Stimulated activated CD8-positive, alpha-beta memory T cell treated with anti-CD3 and anti-CD28 coated beads, Interleukin-15, amount 100 ng/mL, for 4 hours (primary cell): ENCODE results near the gene KIAA1549.

Experiments used
- DNase-seq, 2 donors: peaks; one replicate each; pipeline ENCODE4 v3.0.0-alpha.2; 2020; ENCODE audit warnings: low read depth in 2 of 2

Gene KIAA1549

GRCh38 chr7:138854115-138854645 is 127.0 kb downstream of the KIAA1549 start:
- no peak for DNase-seq

GRCh38 chr7:138853448-138853847 is 127.7 kb downstream of the KIAA1549 start:
- DNase-seq, result no peak

GRCh38 chr7:138852469-138852868 is 128.7 kb downstream of the KIAA1549 start:
- DNase-seq, result no peak

GRCh38 chr7:138849701-138850100 is 131.5 kb downstream of the KIAA1549 start:
- DNase-seq, result no peak

GRCh38 chr7:138848056-138848980 is 132.9 kb downstream of the KIAA1549 start:
- DNase-seq, result no peak

- no peak for DNase-seq
These were observed 135.5 kb downstream of the KIAA1549 start for GRCh38 chr7:138845711-138846110.

GRCh38 chr7:138843632-138844580 is 137.3 kb downstream of the KIAA1549 start:
- no peak for DNase-seq

- no peak for DNase-seq
These were observed 139.1 kb downstream of the KIAA1549 start for GRCh38 chr7:138842111-138842510.

GRCh38 chr7:138838166-138838565 is 143.0 kb downstream of the KIAA1549 start:
- no peak for DNase-seq

- no peak for DNase-seq
These were observed 143.6 kb downstream of the KIAA1549 start for GRCh38 chr7:138837627-138838026.

- no peak for DNase-seq
These were observed 146.1 kb downstream of the KIAA1549 start for GRCh38 chr7:138835087-138835486.

- DNase-seq, result no peak
These were observed 146.6 kb downstream of the KIAA1549 start for GRCh38 chr7:138834583-138834982.

- no peak for DNase-seq
These were observed 147.6 kb downstream of the KIAA1549 start for GRCh38 chr7:138833596-138833995.

GRCh38 chr7:138832966-138833365 is 148.2 kb downstream of the KIAA1549 start:
- no peak for DNase-seq

- DNase-seq, result no peak
These were observed 151.9 kb downstream of the KIAA1549 start for GRCh38 chr7:138829335-138829734.

- DNase-seq, result no peak
These were observed 152.9 kb downstream of the KIAA1549 start for GRCh38 chr7:138828302-138828701.

- no peak for DNase-seq
These were observed 156.0 kb downstream of the KIAA1549 start for GRCh38 chr7:138825049-138825721.

GRCh38 chr7:138822867-138823535 is 158.2 kb downstream of the KIAA1549 start:
- no peak for DNase-seq

- no peak for DNase-seq
These were observed 159.3 kb downstream of the KIAA1549 start for GRCh38 chr7:138821912-138822311.

- DNase-seq, result no peak
These were observed 161.6 kb downstream of the KIAA1549 start for GRCh38 chr7:138819625-138820024.

GRCh38 chr7:138816650-138817049 is 164.5 kb downstream of the KIAA1549 start:
- DNase-seq, result no peak
